Kidney capillary endothelial cell (primary cell): ENCODE results near the gene SLC66A2.
A peak's percentile ranks its signal among the peaks of the same experiment; 100 is the strongest.

Source experiments
- DNase-seq: peaks from one replicate; pipeline ENCODE4 v3.0.0-alpha.2; 2018; ENCODE audit warnings: low spot score

The SLC66A2 gene

DNA sequence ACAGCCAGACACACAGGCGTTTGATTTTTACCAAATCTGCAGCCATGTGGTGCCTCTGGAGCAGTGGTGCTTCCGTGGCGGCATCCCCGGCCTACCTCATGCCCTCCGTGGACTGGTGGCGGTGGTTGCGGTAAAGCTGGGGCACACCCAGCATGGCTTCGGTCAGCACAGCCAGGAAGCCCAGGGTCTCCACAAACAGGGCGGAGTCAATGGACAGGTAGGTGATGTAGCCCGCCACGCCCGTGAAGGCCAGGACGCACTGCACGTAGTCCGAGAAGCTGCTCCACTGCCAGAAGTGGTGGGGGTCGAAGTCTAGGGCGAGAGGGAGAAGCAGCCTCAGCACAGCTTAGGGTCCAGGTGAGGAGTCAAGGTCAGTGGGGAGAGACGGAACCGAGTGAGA is 32.4 kb downstream of the SLC66A2 start:
- DNase-seq, result no peak

DNA sequence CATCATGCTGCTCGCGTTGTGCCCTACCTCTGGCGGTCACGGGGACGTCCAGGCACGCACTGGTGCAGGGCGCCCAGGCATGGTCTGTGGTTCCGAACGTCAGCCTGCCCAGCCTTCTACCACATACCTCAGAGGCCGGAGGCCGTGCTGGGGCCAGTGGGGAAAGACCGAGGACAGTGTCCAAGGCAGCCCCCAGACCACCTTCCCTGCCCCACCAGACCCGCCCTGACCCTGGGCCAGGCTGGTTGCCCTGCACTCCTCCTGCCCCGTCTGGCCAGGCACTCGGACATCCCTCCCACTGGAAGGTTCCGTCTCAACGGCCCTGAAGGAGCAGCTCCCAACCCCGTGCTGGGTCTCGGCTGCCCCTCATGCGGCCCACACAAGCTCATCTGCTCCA is 32.8 kb downstream of the SLC66A2 start:
- DNase-seq, result no peak

DNA sequence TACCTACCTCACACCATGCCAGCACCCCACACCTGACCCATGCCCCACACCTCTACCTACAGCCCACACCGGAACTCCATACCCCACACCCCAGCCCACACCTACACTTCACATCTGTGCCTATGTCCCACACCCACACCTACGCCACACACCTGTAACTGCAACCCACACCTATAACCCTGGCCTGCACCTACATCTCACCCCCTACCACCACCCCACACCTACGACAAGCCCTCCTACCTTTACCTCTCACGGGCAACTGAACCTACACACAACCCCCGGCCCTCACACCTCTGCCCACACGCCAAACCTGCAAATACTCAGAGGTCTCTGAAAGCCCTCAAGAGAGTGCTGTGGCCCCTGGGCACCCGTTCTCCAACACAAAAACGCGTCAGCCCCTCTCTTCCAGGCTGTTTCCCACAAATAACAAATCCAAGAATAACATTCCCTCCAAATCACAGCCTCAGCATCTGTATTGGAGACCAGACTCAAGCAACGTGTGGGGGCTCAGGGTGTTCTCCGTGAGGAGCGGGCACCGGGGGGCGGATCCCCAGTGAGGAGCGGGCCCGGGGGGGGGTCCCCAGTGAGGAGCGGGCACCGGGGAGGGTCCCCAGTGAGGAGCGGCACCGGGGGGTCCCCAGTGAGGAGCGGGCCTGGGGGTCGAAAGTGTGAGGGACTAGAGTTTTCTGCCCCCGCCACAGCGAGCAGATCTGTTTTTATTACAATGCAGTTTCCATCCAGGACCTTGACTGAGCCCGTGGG is 33.4 kb downstream of the SLC66A2 start:
- DNase-seq, result no peak

DNA sequence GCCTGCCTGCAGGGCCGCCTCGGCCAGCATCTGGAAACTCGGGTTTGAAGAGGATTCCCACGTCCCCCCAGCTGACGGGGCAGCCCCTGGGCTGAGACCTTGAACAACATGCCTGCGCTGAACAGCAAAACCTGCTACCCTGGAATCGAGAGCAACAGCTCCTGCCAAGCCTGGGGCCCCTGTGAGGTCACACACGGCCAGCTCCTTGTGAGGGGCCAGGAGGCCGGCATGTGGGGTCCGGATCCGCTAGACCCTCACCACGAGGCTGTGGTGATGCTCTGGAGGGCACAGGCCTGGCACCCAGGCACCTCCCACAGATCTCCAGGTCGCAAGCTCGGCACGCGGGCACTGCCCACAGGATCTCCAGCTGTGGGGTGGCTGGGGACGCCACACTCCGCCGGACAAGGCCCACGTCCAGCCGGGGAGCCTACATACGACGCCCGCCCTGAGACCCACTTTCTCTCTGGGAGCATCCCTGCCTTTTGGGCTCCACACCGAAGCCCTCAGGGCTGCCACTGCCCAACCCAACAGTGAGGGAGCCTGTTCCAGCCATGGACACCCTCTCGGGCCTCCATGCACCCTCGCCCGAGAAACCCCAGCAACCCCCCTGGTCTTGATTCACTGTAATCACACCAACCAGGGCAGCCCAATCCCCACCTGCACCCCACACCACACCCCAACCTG is 34.1 kb downstream of the SLC66A2 start:
- no peak for DNase-seq

DNA sequence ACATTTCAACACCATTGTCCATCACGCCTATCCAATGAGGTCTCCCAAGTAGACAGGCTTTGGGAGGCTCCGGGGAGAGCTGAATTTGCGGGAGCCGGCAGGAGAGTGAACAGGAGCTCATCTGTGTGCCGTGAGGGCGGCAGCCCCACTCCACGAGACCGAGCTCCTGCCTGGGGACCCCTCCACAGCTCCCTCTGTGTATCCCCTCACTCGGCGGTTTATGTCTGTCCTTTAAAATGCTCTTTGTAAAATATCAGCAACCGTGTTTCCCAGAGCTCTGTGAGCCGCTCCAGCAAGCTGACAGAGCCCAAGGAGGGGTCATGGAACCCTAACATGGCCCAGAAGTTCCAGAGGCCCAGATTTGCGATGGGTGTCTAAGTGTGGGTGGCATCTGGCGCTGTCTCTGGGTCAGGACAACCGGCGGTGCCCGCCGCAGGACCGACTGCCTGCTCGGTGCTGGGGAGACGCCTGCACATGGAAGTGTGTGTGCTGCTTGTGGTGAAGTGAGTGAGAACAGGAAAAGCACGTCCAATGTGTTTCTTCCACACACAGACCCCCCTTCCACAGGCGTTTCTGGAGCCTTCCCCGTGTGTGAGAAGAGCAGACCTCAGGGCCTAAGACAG is 34.8 kb downstream of the SLC66A2 start:
- no peak for DNase-seq

DNA sequence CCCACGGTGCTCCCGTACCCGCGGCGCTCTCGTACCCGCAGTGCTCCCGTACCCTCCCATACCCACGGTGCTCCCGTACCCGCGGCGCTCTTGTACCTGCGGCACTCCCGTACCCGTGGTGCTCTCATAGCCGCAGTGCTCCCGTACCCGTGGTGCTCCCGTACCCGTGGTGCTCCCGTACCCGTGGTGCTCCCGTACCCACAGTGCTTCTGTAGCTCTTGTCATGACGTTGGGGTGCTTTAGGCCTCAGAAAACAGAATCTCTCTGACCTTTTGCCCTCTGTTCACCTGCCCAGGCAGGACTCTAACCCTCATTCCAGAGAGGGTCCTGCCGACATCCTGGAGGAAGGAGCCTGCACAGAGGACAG is 35.3 kb downstream of the SLC66A2 start:
- DNase-seq, result no peak

DNA sequence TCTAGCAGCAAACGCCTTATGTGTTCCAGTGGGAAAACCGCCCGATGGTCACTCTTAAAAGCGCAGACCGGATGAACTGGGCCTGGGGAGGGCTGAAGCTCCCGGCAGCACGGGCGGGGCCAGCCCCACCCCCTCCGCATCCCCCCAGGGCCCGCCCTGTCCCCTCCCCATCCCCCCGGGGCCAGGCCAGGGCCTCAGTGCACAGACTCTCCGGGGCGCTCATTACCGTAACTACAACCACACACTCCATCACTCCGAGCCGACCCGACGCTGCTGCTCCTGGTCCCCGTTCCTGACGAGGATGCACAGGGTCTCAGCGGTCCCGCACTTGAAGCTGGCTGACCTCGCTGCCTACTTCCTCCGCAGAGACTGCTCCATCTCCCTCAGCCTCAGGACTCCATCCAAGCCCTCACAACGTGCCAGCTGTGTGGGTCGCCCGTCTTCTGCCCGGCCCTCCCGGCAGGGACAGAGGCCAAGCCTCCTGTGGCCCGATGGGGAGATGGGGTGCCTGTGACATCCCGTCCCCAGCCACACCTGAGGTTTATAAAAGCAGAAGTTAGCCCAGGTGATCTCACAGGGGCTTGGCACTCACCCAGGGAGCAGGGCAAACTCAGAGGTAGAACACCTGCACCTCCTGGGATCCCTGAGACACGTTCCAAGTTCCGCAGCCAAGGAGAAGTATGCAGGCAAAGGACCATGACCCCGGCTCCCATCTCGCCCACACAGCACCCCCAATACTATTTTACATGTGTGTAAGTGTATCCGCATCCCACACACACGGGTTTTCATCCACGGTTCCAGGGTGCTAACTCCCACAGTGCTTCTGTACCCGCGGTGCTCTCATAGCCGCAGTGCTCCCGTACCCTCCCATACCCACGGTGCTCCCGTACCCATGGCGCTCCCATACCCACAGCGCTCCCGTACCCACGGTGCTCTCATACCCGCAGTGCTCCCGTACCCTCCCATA is 36.0 kb downstream of the SLC66A2 start:
- no peak for DNase-seq

DNA sequence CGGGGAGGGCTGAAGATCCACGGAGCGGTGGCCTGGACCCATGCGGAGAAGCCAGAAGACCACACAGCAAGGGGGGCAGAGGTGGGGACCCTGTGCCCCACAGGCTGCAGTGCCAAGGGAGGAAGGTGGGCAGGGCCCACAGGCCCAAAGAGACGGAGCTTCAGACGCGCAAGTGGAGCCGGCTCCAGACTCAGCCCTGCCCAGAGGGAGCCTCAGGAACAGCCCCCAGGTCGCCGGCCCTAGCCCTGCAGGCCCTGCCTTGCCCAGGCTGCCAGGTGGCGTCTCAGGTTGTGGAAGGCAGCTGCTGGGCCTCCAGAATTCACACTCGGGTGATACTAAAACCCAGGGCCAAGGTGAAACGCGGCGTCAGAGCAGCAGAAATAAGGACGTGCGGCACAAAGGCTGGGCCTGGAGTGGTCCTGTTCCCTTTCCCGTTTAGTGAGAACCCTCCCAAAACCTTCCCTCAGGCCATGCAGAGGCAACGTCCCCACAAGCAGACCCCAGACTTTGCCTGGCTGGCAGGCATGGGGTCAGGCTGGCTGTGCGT is 36.8 kb downstream of the SLC66A2 start:
- no peak for DNase-seq

DNA sequence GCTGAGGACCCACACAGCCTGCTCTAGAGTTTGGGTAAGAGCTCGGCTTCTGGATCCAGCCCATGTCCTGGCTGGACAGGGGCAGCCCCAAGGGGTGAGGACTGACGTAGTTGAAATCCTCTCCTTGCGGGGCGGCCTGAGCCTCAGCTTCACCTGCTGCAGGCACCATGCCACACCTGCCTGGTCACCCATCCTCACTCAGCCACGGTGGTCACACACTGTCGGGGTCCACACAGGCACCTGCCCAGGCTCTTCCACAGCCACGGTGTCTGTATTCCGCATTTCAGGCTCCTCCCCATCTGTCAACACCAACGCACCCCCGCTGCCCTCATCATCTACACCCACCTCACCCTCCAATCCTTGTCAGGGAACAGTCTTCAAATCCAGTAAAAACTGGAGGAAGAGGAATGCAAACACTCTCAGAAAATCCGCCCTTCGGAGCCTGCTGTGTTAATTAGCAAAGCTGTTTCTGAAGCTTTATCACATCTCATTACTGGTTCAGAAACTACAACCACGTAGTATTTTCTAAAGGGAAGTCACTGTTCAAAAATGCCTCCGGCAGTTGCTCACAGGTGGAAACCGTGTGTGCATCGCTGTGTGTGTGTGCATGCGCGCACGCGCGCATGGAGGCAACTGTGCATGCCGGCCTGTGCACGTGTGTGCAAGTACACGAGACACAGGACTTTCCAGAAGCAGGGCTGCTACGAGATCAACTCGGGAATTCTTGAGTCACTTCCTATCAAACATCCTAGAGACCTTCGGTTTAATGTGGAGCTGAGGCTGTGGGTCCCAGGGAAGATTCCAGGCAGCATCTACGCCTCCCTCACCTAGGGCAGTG is 38.2 kb downstream of the SLC66A2 start:
- peak; percentile 6 for DNase-seq

DNA sequence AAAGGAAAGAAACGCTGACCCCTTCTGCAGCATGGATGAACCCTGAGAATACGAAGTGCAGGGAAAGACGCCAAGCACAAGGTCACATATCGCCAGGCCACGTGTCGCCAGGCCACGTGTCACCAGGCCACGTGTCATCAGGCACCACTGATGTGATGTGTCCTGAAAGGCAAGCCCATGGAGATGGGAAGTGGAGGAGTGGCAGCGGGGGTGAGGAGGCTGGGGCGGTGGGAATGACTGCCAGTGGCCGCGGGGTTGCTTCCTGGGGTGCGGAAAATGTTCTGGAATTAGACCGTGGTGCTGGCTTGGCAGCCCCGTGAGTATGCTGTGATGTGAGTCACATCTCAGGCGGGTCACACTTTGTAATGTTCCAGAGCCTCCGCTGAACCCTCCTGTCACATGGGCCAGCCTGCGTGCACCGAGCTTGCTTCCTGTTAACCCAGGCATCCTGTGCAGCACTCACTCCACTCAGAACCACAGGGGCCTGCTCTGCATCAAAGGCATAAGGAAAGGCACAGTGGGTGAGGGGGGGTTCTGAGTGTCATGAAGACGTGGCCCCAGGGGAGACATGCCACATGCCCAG is 39.0 kb downstream of the SLC66A2 start:
- DNase-seq, result peak; percentile 32

DNA sequence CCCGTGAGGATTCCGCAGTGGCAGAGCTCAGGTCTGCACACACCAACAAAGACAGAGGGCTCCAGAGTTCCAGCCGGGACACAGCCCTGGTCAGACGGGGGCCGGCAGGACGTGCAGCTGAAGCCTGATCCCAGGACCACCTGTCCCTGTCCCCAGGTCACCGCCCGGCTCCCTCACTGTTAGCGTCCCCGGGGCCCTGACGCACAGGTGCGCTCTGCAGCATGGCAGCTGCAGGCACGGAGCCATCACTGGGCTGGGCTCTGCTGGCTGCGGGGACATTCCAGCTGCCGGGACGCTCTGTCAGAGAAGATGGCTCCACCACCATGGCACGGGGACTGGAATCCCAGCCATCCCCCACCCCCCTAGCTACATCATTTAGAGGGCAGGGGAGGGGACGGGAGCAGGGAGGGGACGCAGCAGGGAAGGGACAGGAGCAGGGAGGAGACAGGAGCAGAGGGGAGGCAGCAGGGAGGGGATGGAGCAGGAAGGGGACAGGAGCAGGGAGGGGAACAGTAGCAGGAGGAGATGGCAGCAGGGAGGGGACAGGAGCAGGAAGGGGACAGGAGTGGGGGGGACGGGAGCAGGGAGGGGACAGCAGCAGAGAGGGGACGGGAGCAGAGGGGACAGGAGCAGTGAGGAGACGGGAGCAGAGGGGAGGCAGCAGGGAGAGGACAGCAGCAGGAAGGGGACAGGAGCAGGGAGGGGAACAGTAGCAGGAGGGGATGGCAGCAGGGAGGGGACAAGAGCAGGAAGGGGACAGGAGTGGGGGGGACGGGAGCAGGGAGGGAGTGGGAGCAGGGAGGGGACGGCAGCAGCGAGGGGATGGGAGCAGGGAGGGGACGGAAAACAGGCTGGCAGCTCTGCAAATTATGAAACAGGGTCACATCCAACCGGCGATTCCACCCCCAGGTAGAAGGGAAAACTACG is 39.8 kb downstream of the SLC66A2 start:
- DNase-seq, result no peak

DNA sequence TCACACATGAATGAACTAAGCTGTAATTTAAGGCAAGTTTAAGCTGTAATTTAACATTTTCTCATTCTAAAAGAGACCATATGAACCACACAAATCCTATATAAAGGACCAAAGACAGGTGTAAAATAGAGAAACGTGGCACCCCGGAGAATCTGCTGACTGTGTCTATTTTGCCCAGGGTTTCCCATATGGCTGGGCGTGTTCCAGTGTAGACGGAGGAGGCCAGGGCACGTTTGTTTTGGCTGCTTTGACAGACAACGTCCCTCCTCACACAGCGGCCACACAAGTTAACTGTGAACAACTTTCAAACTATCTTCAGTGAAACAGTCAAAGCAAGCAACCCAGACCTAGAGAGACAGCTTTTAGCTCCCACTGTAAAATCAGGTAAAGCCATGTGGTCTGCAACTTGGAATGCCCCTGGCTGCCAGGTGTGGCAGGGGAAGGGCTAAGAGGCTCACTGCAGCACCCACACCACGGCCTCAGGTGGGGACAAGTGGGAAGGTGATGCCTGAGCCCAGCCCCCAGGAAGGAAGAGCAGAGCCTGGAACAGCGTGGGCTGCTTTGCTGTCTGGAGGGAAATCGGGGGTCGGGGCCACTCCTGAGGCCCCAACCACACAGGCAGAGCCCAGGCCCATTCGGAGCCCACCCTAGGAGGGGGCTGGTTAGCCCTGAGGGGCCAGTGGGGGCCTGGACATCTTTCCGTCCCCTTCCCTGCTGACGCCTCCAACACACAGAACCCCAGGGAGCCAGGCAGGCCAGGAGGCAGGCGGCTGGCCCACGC is 40.7 kb downstream of the SLC66A2 start:
- DNase-seq, result no peak

DNA sequence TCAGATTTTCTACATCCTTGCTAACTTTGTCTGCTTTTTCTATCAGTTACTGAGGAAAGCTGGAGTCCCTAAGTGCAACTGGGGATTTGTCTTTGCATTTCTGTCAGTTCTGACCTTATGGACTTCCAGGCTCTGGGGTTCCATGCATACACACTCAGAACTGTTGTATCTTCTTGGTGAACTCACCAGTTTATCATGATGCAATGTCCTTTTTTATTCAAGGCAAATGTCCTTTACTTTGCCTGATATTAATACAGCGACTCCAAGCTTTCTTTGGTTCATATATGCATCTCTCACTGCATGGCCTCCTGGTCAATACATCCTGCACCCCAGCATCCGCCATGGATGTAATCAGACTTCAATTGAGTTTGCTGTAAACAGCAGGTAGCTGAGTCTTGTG is 44.7 kb downstream of the SLC66A2 start:
- no peak for DNase-seq

DNA sequence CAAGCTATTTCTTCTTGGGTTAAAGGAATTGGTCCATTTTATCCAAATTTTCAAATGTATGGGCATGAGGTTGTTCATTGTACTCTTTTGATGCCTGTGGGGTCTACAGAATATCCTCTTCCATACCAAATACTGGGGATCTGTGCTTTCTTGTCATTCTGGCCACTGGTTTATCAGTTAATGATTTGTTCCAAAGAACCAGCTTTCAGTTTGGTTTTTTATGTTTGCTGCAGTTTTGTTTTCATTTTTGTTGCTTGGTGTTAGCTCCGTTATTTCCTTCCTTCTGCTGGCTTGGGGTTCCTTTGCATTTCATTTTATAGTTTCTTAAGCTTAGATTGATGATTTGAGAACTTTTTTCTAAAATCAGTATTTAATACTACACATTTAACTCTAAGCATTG is 45.5 kb downstream of the SLC66A2 start:
- DNase-seq, result no peak

DNA sequence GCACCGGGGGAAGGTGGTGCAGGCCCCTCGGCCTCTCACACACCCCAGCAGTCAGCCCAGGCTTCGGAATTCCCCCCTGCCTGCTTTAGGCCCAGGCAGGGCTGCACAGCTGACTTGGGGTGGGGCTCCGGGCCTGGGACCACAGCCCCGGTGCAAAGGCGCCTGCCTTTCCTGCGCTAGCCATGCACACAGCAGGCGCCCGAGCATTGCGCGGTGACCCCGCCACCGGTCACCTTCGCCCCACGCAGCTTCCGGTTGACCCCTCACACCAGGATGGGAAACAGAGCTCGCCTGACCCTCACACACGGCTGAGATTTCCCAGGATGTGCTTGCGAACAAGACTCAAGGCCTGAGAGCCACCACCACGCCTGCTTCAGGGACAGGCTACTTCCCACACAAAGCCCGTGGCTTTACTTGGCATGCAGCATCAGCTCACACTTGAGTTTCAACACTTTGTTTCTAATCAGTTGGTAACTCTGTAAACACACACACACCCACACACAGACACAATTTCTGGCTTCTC is 46.0 kb downstream of the SLC66A2 start:
- DNase-seq, result no peak

DNA sequence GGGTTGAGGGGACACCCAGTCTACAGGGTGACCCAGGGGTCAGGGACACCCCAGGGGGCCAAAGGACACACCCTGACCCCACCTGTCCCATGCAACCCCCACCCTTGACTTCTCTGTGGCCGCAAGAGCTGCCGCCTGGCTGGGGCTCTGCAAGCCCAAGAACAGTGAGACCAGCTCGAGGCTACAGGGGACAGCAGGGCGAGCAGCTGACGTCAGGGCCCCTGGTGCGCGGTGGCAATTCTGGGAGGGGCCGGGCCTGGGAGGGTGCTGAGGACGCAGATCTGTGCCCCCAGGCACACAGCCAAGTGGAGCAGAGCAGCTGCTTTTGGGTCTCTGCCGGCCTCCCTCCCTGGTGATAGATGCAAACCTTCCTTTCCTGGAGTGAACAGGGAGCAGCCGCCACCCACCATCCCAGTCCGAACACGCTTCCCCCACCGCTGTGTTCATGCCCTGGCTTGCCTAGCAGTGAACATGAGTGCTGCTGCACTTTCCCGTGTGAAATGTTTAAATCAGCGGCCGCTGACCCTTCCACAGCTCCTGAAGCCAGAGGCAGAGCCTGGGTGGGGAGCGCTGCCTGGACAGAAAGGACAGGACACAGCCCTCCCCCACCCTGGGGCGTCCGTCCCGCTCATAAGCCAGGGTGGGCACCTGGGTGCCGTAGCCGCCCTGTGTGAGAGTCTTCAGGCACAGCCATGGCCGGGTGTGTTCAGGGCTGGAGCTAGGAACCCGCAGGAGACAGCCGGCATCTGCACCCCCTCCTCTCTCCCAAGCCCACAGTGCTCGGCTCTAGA is 46.9 kb downstream of the SLC66A2 start:
- DNase-seq, result no peak

DNA sequence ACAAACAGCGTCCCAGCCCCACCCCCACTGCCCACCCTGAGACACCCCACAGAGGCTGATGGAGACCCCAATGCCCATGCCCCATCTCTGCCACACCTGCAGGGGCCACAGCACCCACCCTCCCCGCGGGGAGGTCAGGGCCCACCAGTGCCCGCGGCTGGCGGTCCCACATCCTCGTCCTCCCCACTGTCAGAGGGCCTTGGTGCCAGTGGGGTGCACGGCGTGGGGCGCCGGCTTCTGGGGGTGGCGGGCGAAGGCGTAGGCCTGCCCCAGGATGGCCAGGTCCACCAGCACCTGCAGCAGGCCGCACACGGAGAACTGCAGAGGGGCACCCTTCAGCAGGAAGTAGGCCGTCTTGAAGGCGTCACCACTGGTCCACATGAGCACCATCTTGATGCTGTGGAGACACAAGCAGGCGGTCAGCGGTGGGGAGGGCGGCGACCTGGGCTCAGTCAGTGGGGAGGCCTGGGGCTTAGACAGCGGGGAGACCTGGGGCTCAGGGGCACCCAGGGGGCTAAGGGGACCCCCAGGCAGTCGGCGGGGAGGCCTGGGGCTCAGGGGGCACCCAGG is 47.6 kb downstream of the SLC66A2 start:
- DNase-seq, result no peak
